HTR-8/SVneo (cell line): ENCODE measurements around the gene ARHGEF7.
A peak's percentile ranks its signal among the peaks of the same experiment; 100 is the strongest.

ENCODE experiments used
- DNase-seq: peaks from one replicate; pipeline ENCODE4 v3.0.0; 2011; ENCODE audit warnings: low spot score, mixed read lengths; ENCODE audit not compliant: insufficient read length
- FAIRE-seq: peaks from 2 replicates; lab custom pipeline; 2011; peaks lifted over from hg19 to GRCh38; lab: Jason Lieb, UNC

The ARHGEF7 gene

DNA sequence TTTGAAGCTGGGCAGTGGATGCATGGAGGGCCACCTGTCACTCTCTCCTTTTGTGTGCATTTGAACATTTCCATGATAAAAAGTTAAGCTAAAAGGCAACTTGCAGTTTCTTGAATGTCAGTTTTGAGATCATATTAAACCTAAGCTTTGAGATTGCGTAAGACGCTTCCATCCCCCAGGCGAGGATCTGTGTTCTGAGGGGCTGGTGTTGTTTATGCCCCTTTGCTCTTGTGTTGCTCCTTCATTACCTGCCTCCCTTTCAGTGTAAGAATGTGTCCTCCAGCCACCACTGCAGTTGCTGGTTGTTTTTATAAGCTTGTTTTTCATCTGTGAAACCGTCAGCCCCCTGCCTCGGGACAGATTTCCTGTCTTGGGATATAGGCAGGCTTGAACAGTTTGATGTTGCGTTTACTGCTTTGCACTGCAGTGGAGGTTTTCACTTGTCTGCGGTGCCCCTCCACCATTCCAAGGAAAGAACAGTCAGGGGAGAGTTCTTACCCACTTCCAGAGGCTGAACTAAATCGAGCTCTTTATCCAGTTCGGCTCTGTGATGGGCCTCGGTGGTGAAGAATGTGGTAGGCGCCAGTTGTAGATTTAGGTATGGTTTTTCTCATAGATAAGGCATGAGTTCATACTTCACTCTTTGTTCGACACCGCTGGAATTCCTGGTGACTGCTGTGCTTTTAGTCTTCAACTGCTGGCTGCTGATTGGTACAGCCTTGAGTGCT lies 96.8 kb downstream of the ARHGEF7 start:
- FAIRE-seq (no peak), DNase-seq (no peak)

DNA sequence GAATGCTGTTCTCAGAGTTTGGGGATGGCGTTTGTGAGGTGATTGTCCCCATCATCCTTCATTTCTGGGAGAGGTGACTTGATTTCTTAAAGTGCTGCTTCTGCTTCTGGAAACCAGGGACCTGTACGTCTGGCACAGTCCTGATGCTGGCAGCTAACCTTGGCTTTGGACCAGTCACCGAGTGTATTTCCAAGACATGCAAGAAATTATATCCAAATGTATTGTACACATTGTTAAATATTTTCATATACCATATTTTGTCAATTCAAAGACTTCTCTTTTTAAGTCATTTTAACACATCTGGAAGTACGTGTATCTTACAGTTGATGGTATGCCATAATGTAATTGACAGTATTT lies 97.4 kb downstream of the ARHGEF7 start:
- DNase-seq: no peak
- FAIRE-seq: no peak

DNA sequence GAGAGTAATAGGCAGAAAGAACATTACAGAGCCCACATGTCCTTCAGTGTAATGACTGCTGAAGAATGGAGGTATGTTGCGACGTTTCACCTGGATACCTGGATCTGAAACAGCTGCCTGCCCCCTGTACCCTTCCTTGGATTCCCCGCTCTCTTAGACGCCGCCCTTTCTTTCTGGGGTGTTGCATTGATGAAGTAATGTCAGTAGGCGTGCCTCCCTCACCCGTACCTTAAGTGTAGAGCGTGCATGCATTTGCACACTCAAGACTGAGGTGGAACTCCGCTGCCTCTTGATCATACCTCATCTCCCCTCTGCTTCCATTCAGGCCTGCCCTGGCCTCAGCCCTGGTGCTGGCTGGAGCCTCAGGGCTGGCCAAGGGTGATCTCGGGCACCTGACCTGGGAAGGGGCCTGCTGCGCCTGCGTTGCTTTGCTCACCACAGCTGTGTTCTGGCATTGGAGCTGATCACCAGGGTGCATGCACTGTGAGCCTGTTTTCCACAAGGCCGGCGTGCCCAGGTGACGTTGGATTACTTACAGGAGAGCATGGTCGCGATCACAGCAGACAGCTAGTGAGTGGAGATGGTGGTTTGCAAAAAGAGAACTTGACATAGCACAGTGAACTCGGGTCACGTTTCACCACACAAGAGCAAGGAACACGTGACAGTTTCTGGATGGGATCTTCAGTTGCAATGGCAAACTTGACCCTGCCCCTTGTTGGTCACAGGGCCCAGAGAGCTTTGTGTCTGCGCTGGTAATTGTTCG lies 99.0 kb downstream of the ARHGEF7 start:
- DNase-seq (no peak), FAIRE-seq (no peak)

DNA sequence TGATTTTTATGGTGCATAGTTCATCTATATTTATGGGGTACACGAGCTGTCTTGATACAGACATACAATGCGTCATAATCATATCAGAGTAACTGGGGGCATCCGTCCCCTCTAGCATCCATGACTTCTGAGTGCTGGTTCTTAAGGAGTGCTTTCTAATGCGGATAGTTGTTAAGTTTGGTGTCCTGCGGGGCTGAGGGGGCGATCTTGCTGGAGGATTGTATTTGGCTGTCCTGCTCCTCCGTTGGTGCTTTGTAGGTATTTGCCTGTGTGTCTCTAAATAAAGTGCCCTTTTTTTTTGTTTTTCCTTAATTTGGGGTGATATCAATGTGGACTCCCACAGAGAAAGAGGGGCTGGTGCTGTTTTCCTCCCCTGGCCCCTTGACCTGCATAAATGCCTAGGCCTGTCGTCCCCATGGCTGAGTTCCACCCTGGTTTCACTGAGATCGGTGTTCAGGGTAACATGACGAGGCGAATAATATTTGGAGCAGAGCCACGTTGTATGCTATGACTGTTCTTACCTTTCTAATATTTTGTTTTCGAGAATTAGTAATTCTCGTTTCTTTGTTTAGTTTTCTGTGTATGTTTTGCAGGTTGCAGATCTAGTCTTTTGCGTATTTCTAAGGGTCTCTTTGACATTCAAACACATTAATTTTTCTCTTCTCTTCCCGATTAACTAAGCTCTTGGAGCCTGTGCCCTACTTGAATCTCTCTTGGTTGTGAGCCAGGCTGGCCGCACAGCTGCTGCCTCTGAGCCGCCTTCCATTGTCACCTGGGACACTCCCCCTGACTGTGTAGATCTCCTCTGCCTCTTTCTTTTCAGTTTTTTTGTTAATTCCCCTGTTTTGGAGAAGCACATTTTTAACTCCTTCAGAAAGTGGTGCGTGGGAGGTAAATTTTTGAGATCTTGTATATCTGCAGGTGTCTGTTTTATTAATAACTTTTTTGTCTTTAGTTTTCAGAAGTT lies 100.3 kb downstream of the ARHGEF7 start:
- FAIRE-seq (no peak), DNase-seq (no peak)

DNA sequence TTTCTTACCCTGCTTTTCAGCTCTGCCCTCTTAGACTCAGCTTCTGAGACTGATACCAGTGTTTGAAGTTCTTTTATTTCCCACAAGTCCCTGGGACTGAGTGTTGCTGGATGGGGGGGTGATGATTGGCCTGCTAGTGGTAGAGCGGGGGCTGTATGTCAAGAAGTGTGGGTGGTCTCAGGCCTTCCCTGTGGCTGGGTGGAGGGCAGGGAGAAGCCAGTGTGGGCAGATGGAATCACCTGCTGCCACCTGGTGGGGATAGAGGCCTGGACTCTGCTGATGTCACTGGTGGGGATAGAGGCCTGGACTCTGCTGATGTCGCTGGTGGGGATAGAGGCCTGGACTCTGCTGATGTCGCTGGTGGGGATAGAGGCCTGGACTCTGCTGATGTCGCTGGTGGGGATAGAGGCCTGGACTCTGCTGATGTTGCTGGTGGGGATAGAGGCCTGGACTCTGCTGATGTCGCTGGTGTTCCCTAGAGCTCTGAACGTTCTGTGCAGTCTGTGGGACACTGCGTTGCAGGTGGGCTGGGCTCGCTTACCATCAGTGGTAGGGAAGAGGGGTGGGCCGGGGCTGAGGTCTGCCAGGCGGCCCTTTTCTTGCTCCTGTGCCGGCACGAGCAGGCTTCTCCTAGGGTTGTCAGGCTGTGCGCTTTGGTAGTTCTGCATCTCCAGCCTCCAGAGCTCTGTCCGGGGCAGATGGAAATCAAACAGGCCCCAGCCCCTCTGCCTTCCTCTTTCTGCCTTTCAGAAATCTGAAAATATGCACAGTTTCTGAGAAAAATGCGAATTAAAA lies 101.3 kb downstream of the ARHGEF7 start:
- DNase-seq: peak; percentile 18

DNA sequence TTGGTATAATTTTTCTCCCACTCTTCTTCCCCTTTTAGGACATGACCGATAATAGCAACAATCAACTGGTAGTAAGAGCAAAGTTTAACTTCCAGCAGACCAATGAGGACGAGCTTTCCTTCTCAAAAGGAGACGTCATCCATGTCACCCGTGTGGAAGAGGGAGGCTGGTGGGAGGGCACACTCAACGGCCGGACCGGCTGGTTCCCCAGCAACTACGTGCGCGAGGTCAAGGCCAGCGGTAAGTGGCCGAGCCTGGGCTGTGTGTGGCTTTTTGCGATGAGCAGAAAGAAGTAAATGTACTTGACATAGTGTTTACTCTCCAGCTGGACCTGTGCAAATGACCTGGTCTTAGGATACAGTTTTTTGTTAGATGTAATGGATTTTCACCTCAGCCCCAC lies 102.5 kb downstream of the ARHGEF7 start:
- no peak for DNase-seq
- no peak for FAIRE-seq

More for the DNA sequence above, 101.3 kb downstream of the ARHGEF7 start:
- no peak for FAIRE-seq

DNA sequence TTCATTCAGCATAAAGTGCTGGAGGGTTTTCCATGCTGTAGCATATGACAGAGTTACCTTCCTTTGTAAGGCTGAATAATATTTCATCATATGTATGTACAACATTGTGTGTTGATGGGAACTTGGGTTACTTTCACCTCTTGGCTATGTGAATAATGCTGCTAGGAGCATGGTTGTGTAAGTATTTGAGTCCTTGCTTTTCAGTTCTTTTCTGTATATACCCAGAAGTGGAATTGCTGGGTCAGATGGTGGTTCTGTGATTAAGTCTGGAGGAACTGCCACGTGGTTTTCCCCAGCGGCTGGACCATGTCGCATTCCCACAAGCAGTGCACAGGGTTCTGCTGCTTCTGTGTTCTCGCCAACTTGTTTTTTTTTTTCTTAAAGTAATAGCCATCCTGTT lies 104.2 kb downstream of the ARHGEF7 start:
- DNase-seq (no peak), FAIRE-seq (no peak)

DNA sequence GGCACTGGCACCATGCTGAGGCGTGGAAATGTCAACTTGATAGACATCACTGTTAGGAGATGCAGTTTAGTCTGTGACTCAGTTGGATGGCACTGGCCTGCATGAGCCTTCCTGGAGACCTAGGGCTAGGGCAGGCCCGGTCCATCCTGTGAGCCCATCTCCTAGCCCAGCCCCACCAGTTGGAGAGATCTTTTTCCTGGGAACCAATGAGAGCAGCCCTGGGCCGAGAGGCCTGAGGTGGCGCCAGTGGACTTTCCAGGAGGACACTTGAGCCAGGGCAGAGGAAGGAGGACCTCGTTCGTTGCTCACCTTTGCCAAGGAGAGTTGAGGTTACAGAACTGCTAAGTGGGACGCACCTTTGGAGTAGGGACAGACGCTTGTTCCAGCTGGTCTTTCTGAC lies 104.8 kb downstream of the ARHGEF7 start:
- DNase-seq (no peak), FAIRE-seq (no peak)

DNA sequence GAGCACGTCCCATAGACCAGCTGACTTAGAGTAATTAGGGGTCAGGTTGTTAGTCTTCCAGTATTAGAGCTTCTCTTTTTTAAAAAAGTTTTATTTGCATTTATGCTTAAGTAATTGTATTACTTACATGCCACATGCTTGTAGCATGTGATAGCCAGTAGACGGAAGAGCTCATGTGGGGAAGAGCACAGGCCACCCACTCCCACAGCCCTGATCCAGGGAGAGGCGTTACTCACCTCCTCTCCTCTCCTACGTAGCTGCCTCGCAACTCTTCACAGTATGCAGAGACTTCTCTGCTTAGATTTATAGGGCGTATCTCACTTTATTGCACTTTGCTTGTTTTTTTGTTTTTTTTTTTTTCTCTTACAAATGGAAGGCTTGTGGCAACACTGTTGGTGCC lies 110.1 kb downstream of the ARHGEF7 start:
- no peak for FAIRE-seq
- DNase-seq: no peak

DNA sequence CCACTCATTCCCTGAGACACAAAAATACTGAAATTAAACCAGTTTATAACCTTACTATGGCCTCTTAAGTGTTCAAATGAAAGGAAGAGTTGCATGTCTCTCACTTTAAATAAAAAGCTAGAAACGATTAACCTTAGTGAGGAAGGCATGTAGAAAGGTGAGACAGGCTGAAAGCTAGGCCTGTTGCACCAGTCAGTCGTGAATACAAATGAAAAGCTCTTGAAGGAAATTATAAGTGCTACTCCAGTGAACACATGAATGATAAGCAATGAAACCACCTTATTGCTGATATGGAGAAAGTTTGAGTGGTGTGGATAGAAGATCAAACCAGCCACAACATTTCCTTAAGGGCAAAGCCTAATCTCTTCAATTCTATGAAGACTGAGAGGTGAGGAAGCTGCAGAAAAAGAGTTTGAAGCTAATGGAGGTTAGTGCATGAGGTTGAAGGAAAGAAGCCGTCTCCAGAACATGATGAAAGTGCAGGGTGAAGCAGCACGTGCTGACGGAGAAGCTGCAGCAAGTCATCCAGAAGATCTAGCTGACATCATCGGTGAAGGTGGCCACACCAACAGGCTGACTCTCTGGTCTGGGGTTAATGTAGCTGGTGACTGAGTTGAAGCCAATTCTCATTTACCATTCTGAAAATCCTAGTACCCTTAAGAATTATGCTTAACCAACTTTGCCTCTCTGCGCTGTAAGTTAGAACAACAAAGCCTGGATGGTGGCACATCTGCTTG lies 110.9 kb downstream of the ARHGEF7 start:
- DNase-seq (no peak), FAIRE-seq (no peak)

DNA sequence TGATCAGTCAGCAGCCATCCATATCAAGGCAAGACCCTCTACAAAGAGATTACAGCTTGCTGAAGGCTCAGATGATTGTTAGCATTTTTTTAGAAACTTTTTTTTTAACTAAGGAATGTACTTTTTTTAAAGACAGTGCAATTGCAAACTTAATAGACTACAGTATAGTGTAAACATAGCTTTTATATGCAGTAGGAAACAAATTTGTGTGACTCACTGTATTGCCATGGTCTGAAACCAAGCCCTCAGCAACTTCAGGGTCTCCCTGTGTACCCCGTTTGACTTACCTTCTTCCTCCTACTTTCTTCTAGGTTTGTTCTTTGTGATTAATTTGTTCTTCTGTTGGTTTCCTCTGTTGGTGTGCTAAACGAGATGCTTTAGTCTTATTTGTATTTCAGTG lies 112.3 kb downstream of the ARHGEF7 start:
- no peak for DNase-seq
- FAIRE-seq: no peak

DNA sequence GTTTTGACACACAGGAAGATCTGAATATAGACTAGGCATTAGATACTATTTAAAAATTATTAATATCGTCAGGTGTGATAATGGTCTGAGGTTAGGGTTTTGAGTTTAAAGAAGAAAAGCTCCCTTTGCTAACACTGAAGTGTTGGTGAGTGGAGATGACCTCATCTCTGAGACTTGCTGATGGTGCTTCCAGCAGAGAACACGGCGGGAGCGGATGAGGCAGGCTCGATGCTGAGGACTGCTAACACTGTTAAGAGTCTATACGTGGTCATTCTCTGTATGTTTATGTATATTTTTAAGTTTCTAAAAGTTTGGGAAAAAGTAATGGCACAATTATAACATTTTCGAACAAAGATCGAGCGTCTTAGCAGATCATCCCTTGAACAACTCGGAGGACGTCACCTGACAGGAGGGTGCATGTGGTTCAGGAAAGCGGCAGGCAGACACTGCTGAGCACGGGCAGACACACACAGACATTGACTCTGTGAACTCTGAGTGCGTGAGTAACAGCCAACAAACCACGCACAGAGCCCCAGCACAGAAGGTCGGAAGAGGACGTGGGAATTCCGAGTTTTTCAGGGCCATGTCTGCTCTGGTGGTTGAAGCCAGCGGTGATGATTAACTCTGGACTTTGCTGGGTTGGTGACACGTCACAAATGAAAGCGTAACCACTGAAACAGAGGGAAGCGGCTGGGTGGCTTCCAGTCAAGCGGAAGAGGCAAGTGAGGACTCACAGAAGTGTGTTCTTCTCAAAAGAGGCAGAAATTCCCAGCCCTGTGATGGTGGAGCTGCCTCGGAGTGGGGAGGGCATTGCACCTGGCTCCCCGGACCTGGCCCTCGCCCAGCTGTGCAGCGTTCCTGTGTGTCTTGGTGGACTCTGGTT lies 113.4 kb downstream of the ARHGEF7 start:
- no peak for DNase-seq
- FAIRE-seq: no peak

DNA sequence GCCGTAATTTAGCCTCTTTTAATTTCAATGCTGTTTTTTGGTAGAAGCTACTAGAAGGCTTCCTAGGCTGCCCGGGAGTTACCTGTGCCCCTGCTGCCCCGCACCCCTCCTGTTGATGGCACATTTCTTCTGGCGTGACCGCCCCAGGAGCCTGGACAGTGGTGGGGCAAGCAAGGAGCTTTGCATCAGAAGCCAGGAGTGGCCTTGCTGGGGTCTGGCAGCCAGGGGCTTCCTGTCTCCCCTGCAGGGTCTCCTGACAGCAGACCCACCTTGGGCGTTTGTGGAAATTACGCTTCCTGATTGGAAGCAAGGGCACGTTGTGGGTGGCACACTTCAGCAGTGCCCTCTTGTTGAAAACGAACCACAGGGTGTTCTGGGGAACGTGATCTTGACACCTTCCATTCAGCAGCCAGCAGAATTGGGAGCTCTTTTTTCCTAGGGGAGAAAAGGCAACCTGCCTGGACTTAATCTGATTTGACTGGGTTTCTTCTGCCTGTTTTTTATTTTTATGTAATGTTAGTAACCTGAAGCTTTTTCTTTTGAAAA lies 115.3 kb downstream of the ARHGEF7 start:
- DNase-seq (no peak), FAIRE-seq (no peak)

DNA sequence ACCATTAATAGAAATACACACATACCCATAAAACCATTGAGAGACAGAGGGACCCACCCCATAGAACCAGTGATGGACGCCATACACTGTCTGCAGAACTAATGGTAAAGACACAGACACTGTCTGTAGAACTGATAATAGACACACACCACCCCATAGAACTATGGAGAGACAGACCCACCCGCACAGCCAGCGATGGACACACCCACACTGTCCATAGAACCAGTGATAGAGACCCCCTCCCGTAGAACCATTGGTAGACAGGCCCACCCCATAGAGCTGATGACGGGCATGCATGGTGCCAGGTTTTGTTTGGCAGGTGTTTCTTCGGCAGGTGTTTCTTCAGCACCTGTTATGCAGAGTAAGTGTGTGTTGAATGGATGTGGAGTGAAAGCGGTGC lies 117.1 kb downstream of the ARHGEF7 start:
- DNase-seq: no peak

DNA sequence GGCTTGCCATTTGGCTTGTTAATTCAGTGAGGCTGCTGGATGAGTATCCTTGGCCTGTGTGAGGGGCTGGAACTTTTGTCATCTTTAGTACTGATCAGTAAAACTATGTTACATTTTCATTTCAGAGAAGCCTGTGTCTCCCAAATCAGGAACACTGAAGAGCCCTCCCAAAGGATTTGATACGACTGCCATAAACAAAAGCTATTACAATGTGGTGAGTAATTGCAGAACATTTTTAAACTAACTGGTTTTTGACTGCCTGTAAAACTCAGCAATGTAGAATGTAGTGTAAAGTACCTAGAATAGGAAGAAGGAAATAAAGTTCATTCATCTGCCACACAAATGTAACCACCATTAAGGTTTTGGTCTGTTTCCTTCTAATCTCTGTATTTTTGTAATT lies 118.0 kb downstream of the ARHGEF7 start:
- no peak for FAIRE-seq

More for the DNA sequence above, 117.1 kb downstream of the ARHGEF7 start:
- FAIRE-seq: no peak

DNA sequence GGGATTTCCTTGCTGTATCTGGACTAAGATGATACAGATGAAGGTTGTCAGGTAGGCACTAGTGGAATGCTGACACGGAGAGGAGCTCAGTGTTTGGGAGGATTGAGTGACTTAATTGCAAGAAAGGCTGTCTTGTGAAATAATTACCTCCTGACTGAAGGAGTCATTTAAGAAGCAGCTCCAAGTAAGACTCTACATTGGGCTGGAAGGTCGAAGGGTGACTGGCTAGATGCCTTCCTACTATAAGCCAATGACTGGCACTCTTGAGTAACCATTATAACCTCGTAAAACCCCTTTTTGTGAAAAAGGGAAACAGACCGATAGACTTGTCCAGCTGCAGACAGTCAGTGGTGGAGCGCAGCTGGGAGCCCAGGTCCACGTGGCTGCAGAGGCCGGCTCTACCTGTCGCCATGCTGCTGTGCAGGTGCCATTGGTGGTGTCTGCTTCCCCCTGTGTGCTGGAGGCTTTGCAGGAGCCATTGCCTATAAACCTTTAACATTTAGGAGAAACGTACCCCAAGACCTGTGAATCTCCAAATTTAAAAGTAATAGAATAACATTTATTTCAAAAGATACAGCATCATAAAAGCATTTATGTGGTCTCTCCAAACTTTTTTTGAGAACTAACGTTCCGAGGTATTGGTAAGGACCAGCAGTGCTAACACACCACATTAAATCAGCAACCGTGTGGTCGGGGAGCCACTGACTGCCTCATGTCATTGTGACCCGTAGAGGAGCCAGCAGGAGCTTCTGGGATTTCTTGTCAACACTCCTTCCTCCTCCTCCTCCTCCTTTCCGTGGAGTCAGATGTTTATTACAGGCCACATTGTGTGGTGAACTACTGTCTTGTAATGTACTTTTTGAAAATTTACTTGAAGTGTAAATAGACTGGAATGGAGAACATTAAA lies 124.9 kb downstream of the ARHGEF7 start:
- FAIRE-seq (no peak), DNase-seq (no peak)

More for the DNA sequence above, 118.0 kb downstream of the ARHGEF7 start:
- DNase-seq: no peak
